Vagina (tissue), 2 donors: ENCODE measurements around the gene FTHL17.

Experiments
- CTCF ChIP-seq, 3 experiments: fragments of 450-650 bp in 2 of 3; fragments of 200-600 bp in 1 of 3; sonication (generic) in 1 of 3; IDR thresholded peaks; one replicate each; pipeline ENCODE4 v1.5.1; 2017 to 2019; ENCODE audit warnings: antibody characterized with exemption in 3 of 3, mild to moderate bottlenecking in 2 of 3, moderate library complexity in 2 of 3
- POLR2A ChIP-seq, 2 donors: fragments of 450-650 bp; IDR thresholded peaks; one replicate each; pipeline ENCODE4 v1.6.1; 2017; ENCODE audit warnings: antibody characterized with exemption in 2 of 2, mild to moderate bottlenecking in 2 of 2, moderate library complexity in 2 of 2
- POLR2AphosphoS5 ChIP-seq, 2 donors: sonication (generic); formaldehyde crosslinking; IDR thresholded peaks; one replicate each; pipeline ENCODE4 v1.9.0; 2017; ENCODE audit warnings: antibody characterized with exemption in 2 of 2, mild to moderate bottlenecking in 2 of 2, low read depth in 1 of 2; ENCODE audit not compliant: insufficient read depth in 1 of 2

GRCh38 chrX:31071725-31072124 lies at the start of gene FTHL17:
- no peak for TF ChIP-seq CTCF (IDR thresholded peaks at IDR 0.05)
- TF ChIP-seq POLR2A (IDR thresholded peaks at IDR 0.05) = no peak
- TF ChIP-seq POLR2AphosphoS5 (IDR thresholded peaks at IDR 0.05; ENCODE audit: insufficient read depth in 1 of 2, low read depth in 1 of 2) = no peak
